ENCODE measurements around the gene ZBTB7C.

ZBTB7C gene

GRCh38 chr18:48230467-48231113, 178.6 kb downstream of the ZBTB7C start:
- Histone ChIP-seq H3K36me3 (ENCODE audit: control insufficient read depth in 2 of 2, insufficient read depth in 1 of 2, low read length in 2 of 2) (no peaks in the 10 kb centered on the region), H3K4me1 (ENCODE audit: control insufficient read depth, insufficient read depth, low read length) (peaks cover 9% of the 10 kb centered on the region), H3K9me3 (ENCODE audit: control insufficient read depth, insufficient read depth, low read depth, low read length) (no peaks in the 10 kb centered on the region), H3K4me3 (ENCODE audit: low read depth, low read length) (no peak overlapping the region), H3K27ac (ENCODE audit: extremely low read depth, low read depth, low read length) (no peak overlapping the region)
- ChIA-PET POLR2A (no interaction called here), CTCF (interaction anchor here (0.6 to 4.4 kb wide), 44 partner anchors 9 to 490 kb away, joined by 3 to 104 read pairs (median 4); no protein-coding TSS in a partner anchor)
- TF ChIP-seq ZSCAN18 (tag by site-specific recombination; IDR thresholded peaks at IDR 0.05) (no peak), CTCF (tag by site-specific recombination; IDR thresholded peaks at IDR 0.05) (peak; percentile 81), ZNF529 (tag by site-specific recombination; IDR thresholded peaks at IDR 0.05; ENCODE audit: insufficient replicate concordance) (no peak), OSR2 (tag by site-specific recombination; IDR thresholded peaks at IDR 0.05) (no peak), YY1 (tag by site-specific recombination; IDR thresholded peaks at IDR 0.05) (no peak), ZBTB11 (tag by site-specific recombination; conservative IDR thresholded peaks at IDR 0.05; ENCODE audit: low read depth) (no peak), ZNF654 (tag by site-specific recombination; IDR thresholded peaks at IDR 0.05; ENCODE audit: low read depth) (peak; percentile 75), ZNF600 (tag by site-specific recombination; IDR thresholded peaks at IDR 0.05) (no peak), ZNF785 (tag by site-specific recombination; IDR thresholded peaks at IDR 0.05) (no peak), ZNF580 (tag by site-specific recombination; IDR thresholded peaks at IDR 0.05) (no peak), PRDM1 (tag by site-specific recombination; IDR thresholded peaks at IDR 0.05) (peak; percentile 74), ZNF707 (tag by site-specific recombination; IDR thresholded peaks at IDR 0.05) (no peak), ATF2 (tag by site-specific recombination; IDR thresholded peaks at IDR 0.05; ENCODE audit: low read depth) (no peak)

- ChIA-PET POLR2A (no interaction called here), CTCF (interaction anchor here (0.6 to 4.4 kb wide), 32 partner anchors 9 to 378 kb away, joined by 3 to 104 read pairs (median 4); no protein-coding TSS in a partner anchor)
- H3K9me3 ChIP-seq (ENCODE audit: control insufficient read depth, insufficient read depth, low read depth, low read length) = no peaks in the 10 kb centered on the region
- H3K27ac ChIP-seq (ENCODE audit: extremely low read depth, low read depth, low read length) = no peak overlapping the region
- no peaks in the 10 kb centered on the region for H3K36me3 ChIP-seq (ENCODE audit: control insufficient read depth in 2 of 2, insufficient read depth in 1 of 2, low read length in 2 of 2)
- TF ChIP-seq GLIS1 (tag by site-specific recombination; IDR thresholded peaks at IDR 0.05) = peak; percentile 94
- no peak for TF ChIP-seq ZNF221 (tag by site-specific recombination; IDR thresholded peaks at IDR 0.05; ENCODE audit: borderline replicate concordance)
- TF ChIP-seq ZNF571 (tag by site-specific recombination; IDR thresholded peaks at IDR 0.05) = no peak
- TF ChIP-seq EGR2 (tag by site-specific recombination; IDR thresholded peaks at IDR 0.05; ENCODE audit: low read depth) = no peak
- peak; percentile 60 for TF ChIP-seq GLIS2 (tag by site-specific recombination; IDR thresholded peaks at IDR 0.05)
- peak; percentile 69 for TF ChIP-seq ZFHX2 (tag by site-specific recombination; conservative IDR thresholded peaks at IDR 0.05)
- no peak for TF ChIP-seq ZNF292 (tag by site-specific recombination; IDR thresholded peaks at IDR 0.05; ENCODE audit: borderline replicate concordance, low read depth)
- peaks cover 9% of the 10 kb centered on the region for H3K4me1 ChIP-seq (ENCODE audit: control insufficient read depth, insufficient read depth, low read length)
- H3K4me3 ChIP-seq (ENCODE audit: low read depth, low read length) = no peak overlapping the region
Measured at GRCh38 chr18:48229552-48229981, 179.6 kb downstream of the ZBTB7C start.
